HuH-7 (cell line): Measurements from ENCODE around the gene PHKB.
"Not testable (repeated sequence)": the region's sequence is repeated elsewhere in the genome, so short reads cannot be mapped to it uniquely, and the experiment has no call there.

ENCODE experiments used
- DNase-seq: peaks from one replicate; pipeline ENCODE4 v3.0.0; 2011; ENCODE audit warnings: low spot score

Gene PHKB

GRCh38 chr16:47507701-47508100 is 46.6 kb downstream of the PHKB start:
- DNase-seq = no peak

- no peak for DNase-seq
These were observed 50.8 kb downstream of the PHKB start for GRCh38 chr16:47511882-47512281.

- DNase-seq = no peak
These were observed 57.9 kb downstream of the PHKB start for GRCh38 chr16:47519037-47519436.

GRCh38 chr16:47519546-47519945 is 58.4 kb downstream of the PHKB start:
- no peak for DNase-seq

- DNase-seq = no peak
These were observed 59.0 kb downstream of the PHKB start for GRCh38 chr16:47519996-47520679.

GRCh38 chr16:47523342-47524006 is 62.3 kb downstream of the PHKB start:
- DNase-seq = peak; percentile 34

GRCh38 chr16:47524007-47524405 is 62.9 kb downstream of the PHKB start:
- DNase-seq = no peak

GRCh38 chr16:47528431-47528830 is 67.3 kb downstream of the PHKB start:
- no peak for DNase-seq

GRCh38 chr16:47533744-47534292 is 72.7 kb downstream of the PHKB start:
- DNase-seq = no peak

- peak; percentile 24 for DNase-seq
These were observed 77.3 kb downstream of the PHKB start for GRCh38 chr16:47538472-47538871.

GRCh38 chr16:47539707-47540670 is 78.9 kb downstream of the PHKB start:
- not testable (repeated sequence) for DNase-seq

GRCh38 chr16:47541135-47541534 is 80.0 kb downstream of the PHKB start:
- not testable (repeated sequence) for DNase-seq

GRCh38 chr16:47544255-47544654 is 83.1 kb downstream of the PHKB start:
- DNase-seq = not testable (repeated sequence)

GRCh38 chr16:47551185-47551584 is 90.1 kb downstream of the PHKB start:
- DNase-seq = not testable (repeated sequence)

GRCh38 chr16:47551767-47552166 is 90.6 kb downstream of the PHKB start:
- DNase-seq = not testable (repeated sequence)

- DNase-seq = no peak
These were observed 92.9 kb downstream of the PHKB start for GRCh38 chr16:47553853-47554564.

GRCh38 chr16:47554587-47554986 is 93.5 kb downstream of the PHKB start:
- not testable (repeated sequence) for DNase-seq

- DNase-seq = no peak
These were observed 100.2 kb downstream of the PHKB start for GRCh38 chr16:47561286-47561685.

GRCh38 chr16:47562366-47562765 is 101.2 kb downstream of the PHKB start:
- DNase-seq = no peak

GRCh38 chr16:47565454-47565853 is 104.3 kb downstream of the PHKB start:
- DNase-seq = no peak

GRCh38 chr16:47567321-47567720 is 106.2 kb downstream of the PHKB start:
- no peak for DNase-seq

GRCh38 chr16:47568351-47568750 is 107.2 kb downstream of the PHKB start:
- DNase-seq = no peak
